CD14-positive monocyte (primary cell): ENCODE measurements around the gene TMEM182. TPM values are rescaled to one million over a fixed set of nuclear protein-coding genes. Genes with fewer than 3 reads are reported as not detected.

Experiments used
- DNase-seq, 3 donors: peaks; one replicate each; pipeline ENCODE4 v3.0.0-alpha.2; 2011 to 2022
- H2AFZ ChIP-seq: 2 replicates; pipeline ENCODE4 v1.6.0; 2012; ENCODE audit warnings: mild to moderate bottlenecking, low read depth, low read length, inconsistent platforms; ENCODE audit not compliant: insufficient read depth, poor library complexity, severe bottlenecking
- H3K27ac ChIP-seq, 2 donors: 1 replicate in 1 of 2; 2 replicates in 1 of 2; pipeline ENCODE4 v1.5.1; 2012 to 2013; ENCODE audit warnings: low read length in 2 of 2, control low read depth in 1 of 2, inconsistent platforms in 1 of 2, low read depth in 1 of 2, mild to moderate bottlenecking in 1 of 2
- H3K27me3 ChIP-seq, 2 donors: one replicate each; pipeline versions ENCODE4 v1.6.0 to v1.6.1; 2011 to 2013; ENCODE audit warnings: low read length in 2 of 2; ENCODE audit not compliant: control insufficient read depth in 2 of 2, insufficient read depth in 2 of 2
- H3K36me3 ChIP-seq, 2 donors: replicated peaks in 1 of 2; 1 replicate in 1 of 2; 2 replicates in 1 of 2; pipeline versions ENCODE4 v1.5.1 to v1.6.1; 2012 to 2013; ENCODE audit warnings: low read length in 2 of 2, control low read depth in 1 of 2, inconsistent platforms in 1 of 2, mild to moderate bottlenecking in 1 of 2; ENCODE audit not compliant: insufficient read depth in 2 of 2, control insufficient read depth in 1 of 2
- H3K4me1 ChIP-seq, 2 donors: 1 replicate in 1 of 2; 2 replicates in 1 of 2; pipeline versions ENCODE4 v1.5.1 to v1.6.1; 2012 to 2013; ENCODE audit warnings: low read length in 2 of 2, control low read depth in 1 of 2, inconsistent platforms in 1 of 2, mild to moderate bottlenecking in 1 of 2, moderate library complexity in 1 of 2; ENCODE audit not compliant: insufficient read depth in 2 of 2, control insufficient read depth in 1 of 2
- H3K4me2 ChIP-seq: replicated peaks from 2 replicates; pipeline ENCODE3; 2012; ENCODE audit warnings: low read length, moderate library complexity, mild to moderate bottlenecking; ENCODE audit not compliant: poor library complexity, severe bottlenecking; ENCODE audit errors: extremely low read depth
- H3K4me3 ChIP-seq, 3 experiments: fragments of 200-600 bp in 1 of 3; sonication (generic) in 1 of 3; replicated peaks in 1 of 3; 1 replicate in 2 of 3; 2 replicates in 1 of 3; pipeline ENCODE4 v1.5.1; 2011 to 2013; ENCODE audit warnings: low read length in 3 of 3, mild to moderate bottlenecking in 3 of 3, control low read depth in 2 of 3, low read depth in 2 of 3, inconsistent platforms in 1 of 3, moderate library complexity in 1 of 3
- H3K79me2 ChIP-seq: 2 replicates; pipeline ENCODE4 v1.6.0; 2012; ENCODE audit warnings: mild to moderate bottlenecking, control low read depth, inconsistent platforms, low read length, moderate library complexity; ENCODE audit not compliant: insufficient read depth
- H3K9ac ChIP-seq: 2 replicates; pipeline ENCODE4 v1.6.0; 2017; ENCODE audit warnings: low read length, mild to moderate bottlenecking; ENCODE audit not compliant: insufficient read depth, poor library complexity, severe bottlenecking
- H3K9me3 ChIP-seq, 2 donors: replicated peaks in 1 of 2; 1 replicate in 1 of 2; 2 replicates in 1 of 2; pipeline versions ENCODE4 v1.5.1 to v1.6.1; 2012 to 2013; ENCODE audit warnings: low read length in 2 of 2, control low read depth in 1 of 2; ENCODE audit not compliant: control insufficient read depth in 1 of 2, insufficient read depth in 1 of 2
- H4K20me1 ChIP-seq: 2 replicates; pipeline ENCODE4 v1.6.0; 2012; ENCODE audit warnings: mild to moderate bottlenecking, low read length, control low read depth, moderate library complexity; ENCODE audit not compliant: insufficient read depth
- H3K27ac Mint-ChIP-seq, 7 donors: one replicate each; pipeline ENCODE4 v1.8.0; 2020; ENCODE audit warnings: mild to moderate bottlenecking in 7 of 7, mixed read lengths in 7 of 7, moderate library complexity in 6 of 7, inconsistent platforms in 2 of 7
- H3K27me3 Mint-ChIP-seq, 3 donors: one replicate each; pipeline ENCODE4 v1.8.0; 2021 to 2022; ENCODE audit warnings: low read depth in 3 of 3, mild to moderate bottlenecking in 3 of 3, mixed read lengths in 3 of 3, moderate library complexity in 3 of 3, inconsistent platforms in 1 of 3
- H3K36me3 Mint-ChIP-seq, 2 donors: one replicate each; pipeline ENCODE4 v1.8.0; 2020; ENCODE audit warnings: mixed read lengths in 2 of 2, inconsistent platforms in 1 of 2, mild to moderate bottlenecking in 1 of 2
- H3K4me1 Mint-ChIP-seq: one replicate; pipeline ENCODE4 v1.8.0; 2020; ENCODE audit warnings: mild to moderate bottlenecking, mixed read lengths
- H3K4me3 Mint-ChIP-seq, 2 donors: one replicate each; pipeline ENCODE4 v1.8.0; 2020; ENCODE audit warnings: mild to moderate bottlenecking in 2 of 2, mixed read lengths in 2 of 2, moderate library complexity in 1 of 2
- H3K9me3 Mint-ChIP-seq, 7 donors: one replicate each; pipeline ENCODE4 v1.8.0; 2020 to 2022; ENCODE audit warnings: mixed read lengths in 7 of 7, mild to moderate bottlenecking in 6 of 7, moderate library complexity in 6 of 7, inconsistent platforms in 2 of 7
- CTCF ChIP-seq: fragments of 200-600 bp; IDR thresholded peaks from one replicate; pipeline ENCODE4 v1.8.0; 2022; ENCODE audit warnings: antibody characterized with exemption, mild to moderate bottlenecking
- WGBS: methylation state at CpG from one replicate; pipeline ENCODE4 v1.1.5; 2013; ENCODE audit warnings: missing lambda C conversion rate; ENCODE audit not compliant: insufficient coverage; 5-methylcytosine and 5-hydroxymethylcytosine counted together
- intact Hi-C, 2 donors: fragments of 100-400 bp; cut with micrococcal nuclease; formaldehyde crosslinking; loops; one replicate each; pipeline versions ENCODE4 v1.15.0 to v1.15.1; 2023
- polyA plus RNA-seq, 3 donors: library from polyadenylated mRNA; depleted of rRNA in 1 of 3; unstranded in 2 of 3; stranded (reverse) in 1 of 3; fragments of 300-500 nt in 2 of 3; fragments of >200 nt in 1 of 3; fragmentation: Illumina TruSeq in 2 of 3; gene quantifications; 1 replicate in 2 of 3; 2 replicates in 1 of 3; pipeline ENCODE4 v1.2.3, GENCODE V29; 2012 to 2021

The TMEM182 gene
- polyA plus RNA-seq, 3 donors, result 0.24 to 0.69 (median 0.28) TPM

GRCh38 chr2:102798181-102798580 is 36.4 kb downstream of the TMEM182 start:
- no peak overlapping the region for H3K4me2 ChIP-seq
- intact Hi-C loops, result no loop called here
- TF ChIP-seq CTCF, result no peak
- no CpG with 5 or more reads among the region's 2 CpGs for WGBS
- no peak overlapping the region for H2AFZ ChIP-seq
- peaks cover 18 to 22% of the 10 kb centered on the region in 2 donors for H3K36me3 Mint-ChIP-seq
- H3K9ac ChIP-seq, result no peak overlapping the region
- no peak overlapping the region for H3K4me3 ChIP-seq
- no peaks in the 10 kb centered on the region for H3K4me1 ChIP-seq
- no peak overlapping the region for H3K27ac Mint-ChIP-seq
- H3K27ac ChIP-seq, result no peak overlapping the region
- peaks cover 39 to 42% of the 10 kb centered on the region in 2 donors for H3K9me3 ChIP-seq
- no peak overlapping the region for H3K4me3 Mint-ChIP-seq
- H3K9me3 Mint-ChIP-seq, result peaks cover 30 to 54% (median 45%) of the 10 kb centered on the region in 7 donors
- H3K36me3 ChIP-seq, result no peaks in the 10 kb centered on the region
- H4K20me1 ChIP-seq, result no peaks in the 10 kb centered on the region
- DNase-seq, result no peak
- peaks cover 2% of the 10 kb centered on the region for H3K4me1 Mint-ChIP-seq
- no peaks in the 10 kb centered on the region for H3K27me3 ChIP-seq
- H3K79me2 ChIP-seq, result no peaks in the 10 kb centered on the region
- peaks cover 0 to 3% (median 0%) of the 10 kb centered on the region in 3 donors for H3K27me3 Mint-ChIP-seq

- no peak overlapping the region for H3K27ac ChIP-seq
- H3K27me3 ChIP-seq, result no peaks in the 10 kb centered on the region
- H2AFZ ChIP-seq, result no peak overlapping the region
- Mint-ChIP-seq H3K4me1 (peaks cover 4% of the 10 kb centered on the region), H3K36me3 (peaks cover 15 to 22% of the 10 kb centered on the region in 2 donors), H3K27ac (no peak overlapping the region), H3K4me3 (no peak overlapping the region), H3K9me3 (peaks cover 25 to 55% (median 45%) of the 10 kb centered on the region in 7 donors), H3K27me3 (peaks cover 0 to 1% (median 0%) of the 10 kb centered on the region in 3 donors)
- no peak overlapping the region for H3K9ac ChIP-seq
- TF ChIP-seq CTCF, result no peak
- H3K4me3 ChIP-seq, result no peak overlapping the region
- DNase-seq, result no peak
- H3K79me2 ChIP-seq, result no peaks in the 10 kb centered on the region
- H4K20me1 ChIP-seq, result no peaks in the 10 kb centered on the region
- 33% methylated on average over 2 of the region's 5 CpGs for WGBS
- no peak overlapping the region for H3K4me2 ChIP-seq
- intact Hi-C loops, result no loop called here
- peaks cover 39% of the 10 kb centered on the region in 2 donors for H3K9me3 ChIP-seq
- H3K4me1 ChIP-seq, result no peaks in the 10 kb centered on the region
- H3K36me3 ChIP-seq, result no peaks in the 10 kb centered on the region
These were observed 39.4 kb downstream of the TMEM182 start for GRCh38 chr2:102801098-102801718.
